Spleen (tissue), 11 donors: Measurements from ENCODE around the gene CDC42BPB. TPM values are rescaled to one million over a fixed set of nuclear protein-coding genes. Genes with fewer than 3 reads are reported as not detected.

Source experiments
- DNase-seq: peaks from one replicate; pipeline ENCODE4 v3.0.0-alpha.2; 2020
- H3K27ac ChIP-seq, 8 donors: fragments of 200-600 bp; sonication (generic) in 7 of 8; 1 replicate in 4 of 8; 2 replicates in 4 of 8; pipeline versions ENCODE4 v1.5.0 to v1.8.0; 2016 to 2021; ENCODE audit warnings: inconsistent platforms in 4 of 8, mild to moderate bottlenecking in 4 of 8, moderate library complexity in 1 of 8
- H3K27me3 ChIP-seq, 7 donors: fragments of 200-600 bp; sonication (generic) in 6 of 7; replicated peaks in 1 of 7; 1 replicate in 4 of 7; 2 replicates in 3 of 7; pipeline versions ENCODE4 v1.5.0 to v1.8.0; 2016 to 2021; ENCODE audit warnings: inconsistent platforms in 3 of 7, mild to moderate bottlenecking in 1 of 7
- H3K36me3 ChIP-seq, 6 donors: fragments of 200-600 bp; sonication (generic) in 5 of 6; 1 replicate in 4 of 6; 2 replicates in 2 of 6; pipeline versions ENCODE4 v1.5.0 to v1.8.0; 2016 to 2021; ENCODE audit warnings: inconsistent platforms in 2 of 6
- H3K4me1 ChIP-seq, 6 donors: fragments of 200-600 bp; sonication (generic) in 5 of 6; 1 replicate in 3 of 6; 2 replicates in 3 of 6; pipeline versions ENCODE4 v1.5.0 to v1.8.0; 2016 to 2021; ENCODE audit warnings: inconsistent platforms in 3 of 6
- H3K4me3 ChIP-seq, 8 donors: fragments of 200-600 bp; sonication (generic) in 7 of 8; 1 replicate in 4 of 8; 2 replicates in 4 of 8; pipeline versions ENCODE4 v1.5.0 to v1.8.0; 2016 to 2021; ENCODE audit warnings: inconsistent platforms in 4 of 8, mild to moderate bottlenecking in 4 of 8, moderate library complexity in 2 of 8
- H3K9me3 ChIP-seq, 8 donors: fragments of 200-600 bp; sonication (generic) in 7 of 8; 1 replicate in 4 of 8; 2 replicates in 4 of 8; pipeline versions ENCODE4 v1.5.0 to v1.8.0; 2016 to 2021; ENCODE audit warnings: inconsistent platforms in 4 of 8
- CTCF ChIP-seq, 11 experiments: fragments of 200-600 bp in 7 of 11; fragments of 450-650 bp in 4 of 11; sonication (generic) in 4 of 11; IDR thresholded peaks in 8 of 11; conservative IDR thresholded peaks in 3 of 11; 1 replicate in 7 of 11; 2 replicates in 4 of 11; pipeline versions ENCODE4 v1.4.0 to v1.8.0; 2016 to 2021; ENCODE audit warnings: antibody characterized with exemption in 11 of 11, inconsistent platforms in 4 of 11, mild to moderate bottlenecking in 1 of 11
- POLR2A ChIP-seq, 3 donors: fragments of 450-650 bp; IDR thresholded peaks; one replicate each; pipeline ENCODE4 v1.5.1; 2017; ENCODE audit warnings: antibody characterized with exemption in 3 of 3, mild to moderate bottlenecking in 1 of 3
- POLR2AphosphoS5 ChIP-seq, 3 donors: sonication (generic); formaldehyde crosslinking; IDR thresholded peaks; one replicate each; pipeline ENCODE4 v1.5.1; 2017; ENCODE audit warnings: antibody characterized with exemption in 3 of 3
- WGBS, 5 donors: extraction: QIAGEN DNeasy Blood & Tissue Kit in 3 of 5; methylation state at CpG; one replicate each; pipeline versions ENCODE4 v1.1.5 to v1.1.7; 2013 to 2018; 5-methylcytosine and 5-hydroxymethylcytosine counted together
- intact Hi-C: fragments of 100-400 bp; cut with DNase I; formaldehyde crosslinking; loops from one replicate; pipeline ENCODE4 v1.15.0; 2023; ENCODE audit warnings: low total_unique reads
- polyA plus RNA-seq, 3 donors: library from polyadenylated mRNA; stranded (reverse); fragments of 200-250 nt; gene quantifications; one replicate each; pipeline ENCODE4 v1.2.1, GENCODE V29; 2013
- total RNA-seq, 7 donors: library from RNA; depleted of rRNA in 3 of 7; stranded (reverse); fragments of >200 nt in 3 of 7; fragmentation: NEBNext Ultra II Directional in 4 of 7; extraction: Animal tissue kit (Norgen Biotek cat#: 25700) in 4 of 7; gene quantifications; one replicate each; pipeline versions ENCODE4 v1.1.0 to v1.2.1, GENCODE V29; 2016 to 2021
- donor health status: healthy with polysubstance abuse.
- donor health status: DM: no; HTN: no; CAD: no; lungs with moderate emphysema.
- donor health status: DM: no; HTN: no; CAD: no.
- donor health status: Bipolar disorder and iron deficiency.
- donor health status: healthy.
- donor health status: DM: no; HTN: no; CAD: no.
- donor health status: DM: yes; HTN: yes; CAD: no.

CDC42BPB gene
- total and polyA plus RNA-seq, 10 donors = 6.4 to 94.5 (median 77.8) TPM

- 82 to 92% (median 86%) methylated on average over 14 to 15 of the region's 15 CpGs for WGBS, 5 donors
- H3K27ac ChIP-seq = no peak overlapping the region
- TF ChIP-seq POLR2A (IDR thresholded peaks at IDR 0.05) (no peak), POLR2AphosphoS5 (IDR thresholded peaks at IDR 0.05) (no peak), CTCF (IDR thresholded peaks at IDR 0.05 in 8 of 11, conservative IDR thresholded peaks at IDR 0.05 in 3 of 11) (no peak)
- peak; percentile 54 for DNase-seq
- H3K27me3 ChIP-seq = no peaks in the 10 kb centered on the region
- H3K36me3 ChIP-seq = peaks cover 0 to 100% (median 35%) of the 10 kb centered on the region in 6 donors
- H3K9me3 ChIP-seq = peaks cover 0 to 15% (median 6%) of the 10 kb centered on the region in 8 donors
- peaks cover 0 to 6% (median 0%) of the 10 kb centered on the region in 6 donors for H3K4me1 ChIP-seq
- intact Hi-C loops = no loop called here
- H3K4me3 ChIP-seq = no peak overlapping the region
Observed at GRCh38 chr14:102982852-102983470, 74.4 kb downstream of the CDC42BPB start.

- Histone ChIP-seq H3K9me3 (no peaks in the 10 kb centered on the region), H3K27me3 (no peaks in the 10 kb centered on the region), H3K4me3 (no peak overlapping the region), H3K27ac (peak overlapping the region in 1 of 8 donors; percentile 10), H3K36me3 (peaks cover 0 to 100% (median 52%) of the 10 kb centered on the region in 6 donors), H3K4me1 (peaks cover 0 to under 1% (median 0%) of the 10 kb centered on the region in 6 donors)
- 74 to 86% (median 75%) methylated on average over 8 of the region's 8 CpGs for WGBS, 5 donors
- intact Hi-C loops = no loop called here
- TF ChIP-seq POLR2AphosphoS5 (IDR thresholded peaks at IDR 0.05) (no peak), CTCF (IDR thresholded peaks at IDR 0.05 in 8 of 11, conservative IDR thresholded peaks at IDR 0.05 in 3 of 11) (no peak), POLR2A (IDR thresholded peaks at IDR 0.05) (no peak)
- peak; percentile 39 for DNase-seq
Observed at GRCh38 chr14:102980409-102980810, 76.9 kb downstream of the CDC42BPB start.

GRCh38 chr14:102979406-102979805 is 77.9 kb downstream of the CDC42BPB start:
- no peaks in the 10 kb centered on the region for H3K9me3 ChIP-seq
- H3K36me3 ChIP-seq = peaks cover 0 to 100% (median 57%) of the 10 kb centered on the region in 6 donors
- H3K27me3 ChIP-seq = no peaks in the 10 kb centered on the region
- DNase-seq = no peak
- H3K4me3 ChIP-seq = no peak overlapping the region
- H3K4me1 ChIP-seq = no peaks in the 10 kb centered on the region
- no peak for TF ChIP-seq POLR2A (IDR thresholded peaks at IDR 0.05)
- no peak for TF ChIP-seq POLR2AphosphoS5 (IDR thresholded peaks at IDR 0.05)
- no peak for TF ChIP-seq CTCF (IDR thresholded peaks at IDR 0.05 in 8 of 11, conservative IDR thresholded peaks at IDR 0.05 in 3 of 11)
- intact Hi-C loops = no loop called here
- WGBS, 5 donors = 86 to 95% (median 90%) methylated on average over 9 of the region's 9 CpGs
- H3K27ac ChIP-seq = no peak overlapping the region

- intact Hi-C loops = no loop called here
- Histone ChIP-seq H3K4me3 (no peak overlapping the region), H3K36me3 (peaks cover 0 to 100% (median 64%) of the 10 kb centered on the region in 6 donors), H3K4me1 (no peaks in the 10 kb centered on the region), H3K27me3 (no peaks in the 10 kb centered on the region), H3K27ac (no peak overlapping the region), H3K9me3 (no peaks in the 10 kb centered on the region)
- 85 to 93% (median 91%) methylated on average over 8 of the region's 8 CpGs for WGBS, 5 donors
- TF ChIP-seq CTCF (IDR thresholded peaks at IDR 0.05 in 8 of 11, conservative IDR thresholded peaks at IDR 0.05 in 3 of 11) (no peak), POLR2A (IDR thresholded peaks at IDR 0.05) (no peak)
- DNase-seq = peak; percentile 44
Observed at GRCh38 chr14:102977475-102977874, 79.9 kb downstream of the CDC42BPB start.
